Inflammatory macrophage treated with lipopolysaccharide for 1 hour (primary cell): Measurements from ENCODE around the gene ARHGEF4.

ENCODE experiments used
- DNase-seq, 2 donors: peaks; one replicate each; pipeline ENCODE4 v3.0.0-alpha.2; 2020 to 2022

The ARHGEF4 gene

DNA sequence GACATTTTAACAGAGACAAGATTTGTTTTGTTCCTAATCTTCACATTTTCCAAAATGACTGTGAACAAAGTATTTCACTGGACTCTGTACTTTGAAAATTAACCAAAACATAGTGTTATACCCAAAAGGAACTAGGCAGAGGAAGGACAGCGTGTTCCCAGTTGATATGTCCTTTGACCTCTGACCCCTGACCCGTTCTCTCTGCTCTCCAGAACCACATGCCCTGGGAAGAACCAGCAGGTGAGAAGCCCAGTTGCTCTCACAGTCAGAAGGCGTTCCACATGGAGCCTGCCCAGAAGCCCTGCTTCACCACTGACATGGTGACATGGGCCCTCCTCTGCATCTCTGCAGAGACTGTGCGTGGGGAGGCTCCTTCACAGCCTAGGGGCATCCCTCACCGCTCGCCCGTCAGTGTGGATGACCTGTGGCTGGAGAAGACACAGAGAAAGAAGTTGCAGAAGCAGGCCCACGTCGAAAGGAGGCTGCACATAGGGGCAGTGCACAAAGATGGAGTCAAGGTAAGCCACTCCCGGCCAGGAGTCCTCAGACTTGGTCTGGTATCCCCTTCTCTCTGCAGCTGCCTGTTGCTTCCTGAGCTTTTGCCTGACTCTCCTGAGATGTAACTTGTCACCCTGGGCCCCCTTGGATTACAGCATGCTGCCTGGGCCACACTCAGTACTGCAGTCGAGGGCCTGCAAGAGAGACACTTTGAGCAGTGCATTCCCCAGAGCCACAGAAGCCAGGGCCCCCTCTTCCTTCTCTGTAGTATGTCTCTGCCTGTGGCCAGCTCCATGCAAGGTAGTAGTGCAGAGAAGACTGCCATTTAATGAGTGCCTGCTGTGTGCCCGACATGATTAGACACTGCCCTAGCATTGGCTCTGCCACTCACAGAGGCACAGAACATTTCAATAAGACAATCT is 94.3 kb downstream of the ARHGEF4 start:
- DNase-seq: no peak

DNA sequence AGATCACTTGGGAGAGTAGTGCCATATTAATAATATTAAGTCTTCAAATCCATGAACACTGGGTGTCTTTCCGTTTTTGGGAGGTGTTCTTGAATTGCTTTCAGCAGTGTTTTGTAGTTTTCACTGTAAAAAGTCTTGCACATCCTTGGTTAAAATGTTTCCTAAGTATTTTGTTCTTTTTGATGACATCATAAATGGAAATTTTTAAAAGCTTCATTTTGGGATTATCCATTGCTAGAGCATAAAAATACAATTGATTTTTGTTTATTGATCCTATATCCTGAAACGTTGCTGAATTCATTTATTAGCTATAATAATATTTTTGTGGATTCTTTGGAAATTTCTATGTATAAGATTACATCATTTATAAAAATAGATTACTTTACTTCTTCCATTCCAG is 96.8 kb downstream of the ARHGEF4 start:
- DNase-seq: no peak

DNA sequence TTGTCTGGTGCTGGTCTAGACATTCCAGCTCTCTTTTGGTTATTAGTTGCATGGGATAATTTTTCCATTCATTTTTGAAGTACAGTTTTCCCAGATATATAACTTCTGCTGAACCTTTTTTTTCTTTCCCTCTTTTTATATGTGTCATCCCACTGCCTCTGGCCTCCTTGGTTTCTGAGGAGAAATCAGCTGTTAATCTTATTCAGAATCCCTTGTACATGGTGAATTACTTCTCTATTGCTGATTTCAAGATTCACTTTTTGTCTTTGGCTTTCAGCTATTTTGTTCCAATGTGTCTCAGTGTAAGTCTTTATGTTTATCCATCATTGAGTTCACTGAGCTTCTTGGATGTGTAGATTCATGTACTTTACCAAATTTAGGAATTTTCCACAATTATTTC is 99.7 kb downstream of the ARHGEF4 start:
- no peak for DNase-seq

DNA sequence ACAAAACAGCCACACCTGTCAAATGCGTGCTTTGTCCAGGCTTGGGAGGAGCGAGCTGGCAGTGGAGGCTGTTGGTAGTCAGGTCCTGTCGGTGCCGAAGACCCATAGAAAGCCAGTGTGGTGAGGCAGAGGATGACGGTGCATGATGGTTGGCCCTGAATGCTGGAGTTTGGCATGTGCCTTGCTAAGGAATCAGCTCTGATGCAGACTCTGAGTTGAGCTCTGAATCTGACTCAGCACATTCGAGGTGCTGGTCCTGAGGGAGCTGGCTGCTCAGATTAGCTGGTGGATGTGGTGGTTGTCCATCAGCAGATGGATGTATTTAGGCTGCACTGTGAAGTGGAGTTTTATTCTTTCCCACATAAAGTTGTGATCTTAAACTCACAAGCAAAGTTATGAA is 111.3 kb downstream of the ARHGEF4 start:
- no peak for DNase-seq

DNA sequence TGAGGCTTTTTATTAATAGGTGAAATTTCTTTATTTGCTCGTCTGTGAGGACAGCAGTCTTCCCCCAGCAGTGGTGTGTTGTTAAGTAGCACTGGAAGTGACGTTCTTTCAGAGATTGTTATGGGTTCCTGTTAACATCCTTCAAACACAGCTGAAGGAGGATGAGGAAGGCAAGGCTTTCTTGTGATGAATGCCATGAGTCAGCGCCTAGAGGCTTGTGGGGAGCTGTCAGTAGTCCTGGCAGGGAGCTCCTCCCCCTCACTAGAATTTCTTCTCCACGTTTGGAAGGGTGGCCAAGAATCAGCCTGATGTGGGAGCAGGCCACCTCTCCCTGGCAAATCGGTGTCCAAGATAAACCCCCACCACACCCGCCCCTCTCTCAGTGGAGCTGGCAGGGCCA is 113.2 kb downstream of the ARHGEF4 start:
- DNase-seq: no peak

DNA sequence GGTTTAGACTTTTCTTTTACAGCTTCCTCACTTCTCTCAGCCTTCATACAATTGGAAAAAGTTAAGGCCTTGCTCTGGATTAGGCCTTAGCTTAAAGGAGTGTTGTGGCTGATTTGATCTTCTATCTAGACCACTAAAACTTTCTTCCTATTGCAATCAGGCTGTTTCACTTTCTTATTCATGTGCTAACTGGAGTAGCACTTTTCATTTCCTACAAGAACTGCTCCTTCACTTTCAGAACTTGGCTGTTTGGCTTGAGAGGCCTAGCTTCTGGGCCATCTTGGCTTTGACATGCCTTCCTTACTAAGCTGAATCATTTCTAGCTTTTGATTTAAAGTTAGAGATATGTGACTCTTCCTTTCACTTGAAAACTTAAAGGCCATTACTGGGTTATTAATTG is 114.3 kb downstream of the ARHGEF4 start:
- no peak for DNase-seq

DNA sequence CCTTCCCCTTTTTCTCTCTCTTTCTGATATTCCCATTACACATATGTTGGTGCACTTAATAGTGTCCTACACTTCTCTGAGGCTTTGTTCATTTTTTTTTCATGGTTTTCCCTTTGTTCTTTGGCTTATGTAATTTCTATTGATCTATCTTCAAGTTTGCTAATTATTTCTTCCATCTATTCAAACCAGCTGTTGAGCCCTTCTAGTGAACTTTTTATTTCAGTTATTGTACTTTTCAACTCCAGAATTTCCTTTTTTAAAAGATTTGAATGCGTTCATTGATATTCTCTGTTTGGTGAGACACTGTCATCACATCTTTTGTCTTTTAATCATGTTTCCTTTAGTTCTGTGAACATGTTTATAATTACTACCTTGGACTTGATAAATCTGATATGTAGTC is 118.2 kb downstream of the ARHGEF4 start:
- DNase-seq: no peak

DNA sequence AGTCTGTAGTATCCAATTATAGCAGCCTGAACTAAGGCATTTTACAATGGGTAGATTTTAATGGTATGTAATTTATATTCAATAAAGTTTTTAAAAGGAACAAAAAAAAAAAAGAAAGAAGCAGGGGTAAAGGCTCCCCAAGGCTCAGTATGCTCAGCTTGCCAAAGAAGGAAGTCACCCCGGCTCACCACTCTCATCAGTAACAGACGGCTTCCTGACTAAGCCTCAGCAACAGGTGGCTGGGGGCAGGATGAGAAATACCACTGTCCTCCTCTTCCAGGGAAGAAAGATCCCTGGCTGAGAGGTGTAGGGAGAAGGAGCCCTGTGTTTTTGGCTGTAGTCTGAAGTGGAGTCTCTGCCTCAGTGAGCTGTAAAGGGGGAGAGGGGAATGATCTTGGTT is 121.2 kb downstream of the ARHGEF4 start:
- DNase-seq: no peak

DNA sequence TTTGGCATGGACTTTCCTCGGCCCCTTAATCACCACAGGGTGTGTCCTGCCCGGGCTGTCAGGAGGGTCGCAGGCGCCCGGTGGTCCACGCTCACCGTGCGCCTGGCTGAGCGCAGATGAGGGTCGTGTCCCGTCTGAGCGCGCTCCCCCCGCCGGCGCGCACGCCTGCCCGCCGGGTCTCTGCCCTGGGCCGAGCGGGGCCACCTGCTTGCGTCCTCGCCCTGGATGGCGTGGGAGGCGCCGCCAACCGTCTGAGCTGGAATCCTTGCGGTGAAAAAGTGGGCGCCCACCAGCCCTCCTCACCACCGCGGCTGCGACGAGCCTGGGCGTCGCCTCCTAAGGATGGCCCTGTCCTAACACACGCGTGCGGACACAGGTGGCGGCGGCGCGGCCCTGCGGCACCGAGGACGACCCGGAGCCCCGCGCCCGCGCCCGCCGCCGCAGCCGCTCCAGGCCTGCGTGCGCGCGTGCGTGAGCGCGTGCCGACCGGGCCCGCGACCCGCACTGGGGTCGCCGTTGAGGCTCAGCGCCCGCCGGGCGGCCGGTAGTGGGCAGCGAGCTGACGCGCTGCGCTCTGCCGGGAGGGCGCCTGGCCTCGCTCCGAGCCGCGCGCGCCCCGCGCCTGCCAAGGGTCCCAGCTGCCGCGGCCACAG is 126.6 kb downstream of the ARHGEF4 start:
- no peak for DNase-seq

DNA sequence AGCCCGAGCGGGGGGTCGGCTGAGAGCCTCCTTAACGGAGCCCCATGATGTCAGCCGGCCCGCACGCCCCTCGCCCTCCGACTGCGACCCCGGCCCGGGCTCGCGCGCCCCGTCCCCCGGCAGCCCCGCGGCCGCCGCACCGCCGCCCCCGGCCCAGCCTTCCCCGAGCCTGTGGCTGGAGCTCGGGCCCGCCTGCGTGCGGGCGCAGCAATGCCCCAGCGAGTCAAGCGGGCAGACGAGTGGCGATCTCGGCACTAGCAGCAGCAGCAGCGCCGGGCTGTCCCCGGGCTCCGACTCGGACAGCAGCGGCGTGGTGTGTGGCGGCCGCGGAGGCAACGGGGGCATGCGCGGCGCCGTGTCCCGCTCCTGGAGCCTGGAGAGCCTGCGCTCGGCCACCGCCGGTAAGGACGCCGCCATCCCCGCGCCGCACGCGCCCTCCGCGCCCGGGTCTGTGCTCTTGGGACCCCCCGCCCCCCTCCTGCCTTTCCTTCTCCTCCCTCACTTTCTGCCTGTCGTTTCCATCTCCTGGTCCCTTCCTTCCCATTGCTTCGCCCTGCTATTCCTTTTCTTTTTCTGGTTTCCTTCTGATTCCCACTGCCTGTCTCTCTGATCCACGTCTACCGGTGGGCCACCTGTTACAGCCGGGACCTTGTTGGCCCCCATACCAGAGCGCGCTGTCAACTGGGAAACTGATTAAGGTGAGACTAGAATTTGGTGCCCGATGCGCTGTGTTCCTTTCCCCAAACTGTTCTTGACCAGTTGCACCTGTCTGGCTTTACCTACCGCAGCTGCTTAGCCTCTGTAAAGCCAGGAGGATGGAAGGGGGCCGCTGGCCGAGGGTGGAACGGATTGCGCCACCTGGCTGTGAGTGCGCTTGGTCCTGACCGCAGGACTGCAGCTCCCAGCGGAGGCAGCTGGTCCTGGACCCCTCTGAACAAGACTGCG is 127.4 kb downstream of the ARHGEF4 start:
- DNase-seq: no peak

DNA sequence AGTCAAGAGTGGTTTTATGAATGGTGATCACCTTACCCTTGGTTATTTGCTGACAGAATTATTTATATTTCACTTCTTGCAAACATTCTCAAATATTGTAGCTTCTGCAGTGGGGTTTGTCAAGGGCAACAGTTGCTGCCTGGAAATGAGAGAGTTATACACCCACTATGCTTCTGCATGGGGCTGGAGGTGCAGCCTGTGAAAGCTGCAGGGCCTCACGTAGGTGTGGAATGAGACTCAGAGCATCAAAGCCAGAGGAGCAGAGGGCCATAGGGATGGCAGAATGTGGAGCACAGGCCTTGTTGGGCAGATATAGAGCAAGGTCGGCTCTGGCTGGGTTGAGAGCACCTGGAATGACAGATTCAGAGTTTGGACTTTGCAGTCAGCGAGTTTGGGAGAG is 128.2 kb downstream of the ARHGEF4 start:
- DNase-seq: no peak

DNA sequence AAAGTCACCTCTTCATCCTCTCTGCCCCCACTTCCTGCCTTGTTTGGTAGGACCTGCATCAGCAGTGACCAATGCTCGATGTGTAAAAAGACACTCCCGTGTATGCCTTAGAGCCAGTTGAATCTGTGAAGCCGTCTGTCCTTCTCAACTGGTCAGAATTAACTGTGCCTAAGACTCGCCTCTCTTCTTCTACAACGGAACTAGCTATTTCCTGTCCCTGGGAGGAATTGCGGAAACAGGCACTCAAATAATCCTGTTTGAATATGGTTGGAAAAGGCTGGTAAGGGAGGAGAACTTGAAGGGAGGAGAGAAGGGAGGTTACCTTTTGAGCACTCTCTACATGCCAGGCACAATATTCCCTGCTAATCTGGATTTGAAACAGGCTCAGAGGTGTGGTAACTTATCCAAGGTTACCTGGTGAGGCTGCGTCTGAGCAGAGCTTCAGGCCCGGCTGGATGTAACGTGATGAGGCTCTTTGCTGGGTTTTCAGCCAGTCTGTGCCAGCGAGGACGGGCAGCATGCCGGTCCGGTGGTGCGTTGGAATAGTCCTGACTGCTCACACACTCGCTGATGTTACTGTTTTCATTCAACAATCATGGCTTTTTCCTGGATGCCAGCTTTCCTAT is 129.5 kb downstream of the ARHGEF4 start:
- DNase-seq: no peak

DNA sequence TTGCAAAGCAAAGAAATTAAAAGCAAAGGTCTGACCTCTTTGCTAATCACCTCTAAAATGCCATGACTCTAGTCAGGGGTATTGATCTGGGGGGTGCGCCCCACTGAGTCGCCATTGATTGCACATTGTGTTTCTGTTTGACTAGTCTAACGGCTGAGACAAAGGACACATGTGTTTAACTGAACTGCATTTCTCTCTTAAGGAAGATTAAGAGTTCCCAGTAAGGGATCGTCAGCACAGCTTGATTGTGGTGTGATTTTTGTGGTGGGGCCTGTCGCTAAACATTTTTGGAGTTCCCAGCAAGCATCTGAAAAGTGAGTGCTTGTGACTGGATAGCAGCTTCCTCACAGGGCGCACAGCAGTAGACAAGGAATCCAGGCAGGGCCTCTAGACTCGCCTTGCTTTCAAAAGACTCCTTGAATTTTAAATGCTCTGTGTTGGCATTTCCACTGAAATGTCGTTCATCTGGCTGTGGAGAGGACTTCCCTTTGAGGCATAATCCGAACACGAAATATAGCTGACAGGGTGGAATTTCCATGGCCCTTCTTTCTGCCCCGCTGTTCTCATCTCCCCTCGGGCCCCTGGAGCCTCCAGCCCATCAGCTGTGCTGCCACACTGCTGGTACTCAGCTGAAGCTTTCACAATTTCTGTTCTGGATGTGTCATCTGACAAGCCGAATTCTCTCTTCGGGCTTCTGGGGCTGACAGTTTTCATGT is 130.2 kb downstream of the ARHGEF4 start:
- no peak for DNase-seq

DNA sequence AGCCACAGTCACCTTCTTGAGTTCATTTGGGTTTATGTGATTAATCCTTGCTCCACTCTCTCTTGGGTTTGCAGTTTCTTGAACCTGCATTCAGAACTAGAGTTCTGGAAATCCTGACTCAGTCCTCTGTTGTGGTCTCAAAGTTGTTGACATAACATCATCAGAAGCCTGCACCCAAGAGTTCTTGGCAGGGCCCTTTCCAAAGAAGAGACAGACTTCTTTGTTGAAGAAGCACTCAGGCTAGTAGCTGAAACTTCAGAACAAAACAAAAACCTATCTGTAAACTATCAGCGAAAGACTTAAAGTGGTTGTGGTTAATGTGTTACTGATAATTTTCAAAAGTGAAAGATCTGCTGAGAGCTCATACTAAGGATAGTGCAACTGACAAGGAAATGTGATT is 135.7 kb downstream of the ARHGEF4 start:
- no peak for DNase-seq

DNA sequence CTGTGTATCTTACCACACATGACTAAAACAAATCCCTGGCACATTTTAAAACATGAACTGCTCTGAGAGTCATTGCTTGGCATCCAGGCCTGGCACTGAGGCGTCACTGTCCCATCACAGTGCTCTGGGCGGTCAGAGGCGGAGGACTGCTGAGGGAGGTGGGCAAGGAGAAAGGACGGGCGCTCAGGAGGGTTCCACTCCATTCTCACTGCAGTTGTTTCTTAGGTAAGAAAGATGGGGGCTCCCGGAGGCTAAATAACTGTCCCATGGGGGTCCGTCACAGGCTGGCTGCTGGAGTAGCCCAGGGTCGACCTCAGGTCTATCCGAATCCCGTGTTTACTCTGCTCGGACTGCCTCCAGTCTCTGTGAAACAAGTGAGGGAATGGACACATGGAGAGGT is 139.0 kb downstream of the ARHGEF4 start:
- no peak for DNase-seq

DNA sequence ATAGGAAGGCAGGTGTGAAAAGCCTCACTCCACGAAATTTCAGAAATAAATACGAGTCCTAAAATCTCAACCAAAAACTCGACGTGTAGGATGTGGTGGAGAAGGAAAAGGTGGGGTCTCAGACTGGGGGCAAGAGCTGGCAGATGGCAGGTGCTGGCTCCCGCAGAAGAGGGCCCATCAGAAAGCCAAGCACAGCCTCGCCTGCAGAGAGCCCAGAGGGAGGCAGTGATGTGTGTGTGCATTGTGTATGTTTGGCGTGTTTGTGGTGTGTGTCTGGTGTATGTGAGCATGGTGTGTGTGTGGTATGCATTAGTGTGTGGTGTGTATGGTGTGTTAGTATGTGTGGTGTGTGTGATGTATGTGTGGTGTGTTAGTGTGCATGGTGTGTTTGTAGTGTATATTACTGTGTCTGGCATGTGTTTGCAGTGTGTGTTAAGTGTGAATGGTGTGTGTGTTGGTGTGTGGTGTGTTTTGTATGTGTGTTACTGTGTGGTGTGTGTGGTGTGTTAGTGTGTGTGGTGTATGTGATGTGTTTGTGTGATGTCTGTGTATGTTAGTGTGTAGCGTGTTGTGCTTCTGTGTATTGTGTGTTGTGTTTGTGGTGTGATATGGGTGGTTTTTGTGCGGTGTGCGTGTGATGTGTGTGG is 140.0 kb downstream of the ARHGEF4 start:
- DNase-seq: no peak

DNA sequence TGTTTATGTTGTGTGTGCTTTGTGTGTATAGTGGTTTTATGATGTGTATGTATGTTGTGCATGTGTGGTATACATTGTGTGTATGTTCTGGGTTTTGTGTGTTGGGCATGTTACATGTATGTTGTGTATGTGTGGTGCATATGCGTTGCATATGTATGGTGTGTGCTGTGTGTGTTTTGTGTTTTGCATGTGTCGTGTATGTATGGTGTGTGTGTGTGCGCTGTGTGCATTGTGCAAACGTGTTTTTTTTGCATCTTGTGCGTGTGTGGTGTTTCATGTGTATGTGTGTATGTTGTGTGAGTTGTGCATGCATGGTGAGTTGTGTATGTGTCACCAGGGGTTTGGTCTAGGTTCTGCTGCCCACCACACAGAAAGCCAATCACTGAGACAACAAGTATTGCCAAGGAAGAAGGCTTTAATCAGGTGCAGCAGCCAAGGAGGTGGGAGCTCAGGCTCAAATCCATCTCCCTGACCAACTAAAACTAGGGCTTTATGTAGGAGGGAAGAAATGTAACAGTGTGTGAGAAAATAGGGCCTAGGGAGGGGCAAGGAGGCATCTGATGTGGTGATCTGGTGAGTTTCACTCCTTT is 140.8 kb downstream of the ARHGEF4 start:
- DNase-seq: no peak

DNA sequence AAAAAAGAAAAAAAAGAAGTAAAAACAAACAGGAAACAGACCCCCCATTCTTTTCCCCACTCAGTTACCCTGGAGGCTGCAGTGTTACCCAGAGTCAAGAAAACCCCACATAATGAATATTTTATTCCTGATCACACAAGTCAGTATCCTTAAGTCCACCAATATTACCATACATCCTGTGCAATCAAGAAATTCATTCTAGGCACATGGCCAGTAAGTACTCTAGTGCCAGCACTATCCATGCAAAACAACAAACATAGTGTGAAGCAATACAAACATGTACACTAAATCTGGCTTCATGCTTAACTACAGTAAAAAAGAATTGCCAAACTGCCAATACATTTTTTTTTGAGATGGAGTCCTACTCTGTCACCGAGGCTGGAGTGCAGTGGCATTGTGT is 145.0 kb downstream of the ARHGEF4 start:
- no peak for DNase-seq

DNA sequence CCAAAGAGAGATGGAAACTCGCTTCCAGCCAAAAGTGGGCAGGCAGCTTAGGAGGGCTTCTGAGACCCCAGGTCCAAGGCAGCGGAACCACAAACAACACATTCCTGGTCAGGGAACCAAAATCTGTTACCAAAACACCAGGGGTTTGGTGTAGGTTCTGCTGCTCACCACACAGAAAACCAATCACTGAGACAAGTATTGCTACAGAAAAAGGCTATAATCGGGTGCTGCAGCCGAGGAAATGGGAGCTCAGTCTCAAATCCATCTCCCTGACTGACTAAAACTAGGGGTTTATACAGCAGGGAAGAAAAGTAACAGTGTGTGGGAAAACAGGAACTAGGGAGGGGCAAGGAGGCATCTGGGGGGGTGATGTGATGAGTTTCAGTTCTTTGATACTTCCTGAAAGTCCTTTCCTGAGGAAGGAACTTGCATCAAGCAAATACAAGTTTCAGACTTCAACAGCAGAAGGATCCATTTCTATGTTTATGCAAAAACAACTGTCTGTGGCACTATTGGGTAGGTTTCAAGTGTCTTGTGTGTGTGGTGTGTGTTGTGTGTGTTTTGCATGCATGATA is 148.6 kb downstream of the ARHGEF4 start:
- DNase-seq: peak; percentile 38 to 55

DNA sequence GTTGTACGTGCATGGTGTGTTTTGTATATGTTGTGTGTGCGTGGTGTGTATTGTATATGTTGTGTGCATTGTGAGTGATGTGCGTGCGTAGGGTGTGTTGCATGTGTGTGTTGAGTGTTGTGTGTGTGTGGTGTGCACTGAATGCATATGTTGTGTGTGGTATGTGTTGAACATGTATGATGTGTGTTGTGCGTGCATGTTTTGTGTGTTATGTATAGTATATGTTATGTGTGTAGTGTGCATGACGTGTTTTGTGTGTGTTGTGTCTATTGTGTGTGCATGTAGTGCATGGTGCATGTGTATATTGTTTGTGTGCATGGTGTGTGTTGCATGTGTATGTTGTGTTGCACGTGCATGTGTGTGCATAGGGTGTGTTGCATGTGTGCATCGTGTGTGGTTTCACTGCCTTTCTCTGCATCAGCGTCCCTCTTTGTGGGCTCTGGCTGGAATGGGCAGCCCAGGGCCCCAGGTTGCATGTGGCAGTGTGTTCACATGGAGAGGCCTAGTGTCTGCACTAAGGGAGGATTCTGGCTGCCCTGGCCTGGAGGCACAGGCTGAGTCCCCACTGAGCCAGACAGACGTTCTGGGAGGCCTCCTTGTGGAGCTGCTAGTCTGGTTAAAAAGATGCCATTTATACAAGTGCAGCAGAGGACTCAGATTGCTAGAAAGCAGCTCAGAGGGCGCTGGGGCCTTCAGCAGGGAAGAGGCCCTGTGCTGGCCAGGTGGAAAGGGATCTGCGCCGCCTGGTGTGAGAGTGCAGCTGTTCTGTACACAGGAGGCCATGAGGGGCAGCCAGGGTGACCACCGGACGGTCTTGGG is 149.3 kb downstream of the ARHGEF4 start:
- no peak for DNase-seq
